Stimulated activated CD8-positive, alpha-beta memory T cell treated with anti-CD3 and anti-CD28 coated beads, Interleukin-12 subunit alpha, Interleukin-12 subunit beta, amount 100 ng/mL, for 24 hours (primary cell): Measurements from ENCODE around the gene TECTA.

Experiments
- DNase-seq: peaks from one replicate; pipeline ENCODE4 v3.0.0-alpha.2; 2020; ENCODE audit errors: extremely low read depth

Gene TECTA

GRCh38 chr11:121100943-121101342, at the start of gene TECTA:
TECTA (plus strand) TSS chr11:121101243; CDS start chr11:121102666, 1,423 bp downstream.
- DNase-seq: no peak

- DNase-seq: no peak
Measured at GRCh38 chr11:121053244-121053643, 47.8 kb upstream of the TECTA start.

GRCh38 chr11:121054266-121054665, 46.8 kb upstream of the TECTA start:
- DNase-seq: no peak

GRCh38 chr11:121055076-121055475, 46.0 kb upstream of the TECTA start:
- no peak for DNase-seq

- DNase-seq: no peak
Measured at GRCh38 chr11:121057922-121058321, 43.1 kb upstream of the TECTA start.

GRCh38 chr11:121058941-121059340, 42.1 kb upstream of the TECTA start:
- DNase-seq: no peak

GRCh38 chr11:121059605-121060004, 41.4 kb upstream of the TECTA start:
- DNase-seq: no peak

- DNase-seq: no peak
Measured at GRCh38 chr11:121063728-121064127, 37.3 kb upstream of the TECTA start.

- no peak for DNase-seq
Measured at GRCh38 chr11:121066623-121067022, 34.4 kb upstream of the TECTA start.

GRCh38 chr11:121067026-121067425, 34.0 kb upstream of the TECTA start:
- DNase-seq: no peak

- no peak for DNase-seq
Measured at GRCh38 chr11:121067453-121067852, 33.6 kb upstream of the TECTA start.

GRCh38 chr11:121067962-121068647, 32.9 kb upstream of the TECTA start:
- no peak for DNase-seq

- DNase-seq: no peak
Measured at GRCh38 chr11:121068787-121069186, 32.3 kb upstream of the TECTA start.

- DNase-seq: no peak
Measured at GRCh38 chr11:121070951-121071845, 29.8 kb upstream of the TECTA start.

GRCh38 chr11:121071846-121072450, 29.1 kb upstream of the TECTA start:
- no peak for DNase-seq

- no peak for DNase-seq
Measured at GRCh38 chr11:121081321-121081720, 19.7 kb upstream of the TECTA start.

GRCh38 chr11:121082219-121082618, 18.8 kb upstream of the TECTA start:
- no peak for DNase-seq

- DNase-seq: no peak
Measured at GRCh38 chr11:121082670-121083069, 18.4 kb upstream of the TECTA start.

GRCh38 chr11:121086866-121087265, 14.2 kb upstream of the TECTA start:
- DNase-seq: no peak

- no peak for DNase-seq
Measured at GRCh38 chr11:121089566-121089965, 11.5 kb upstream of the TECTA start.

- no peak for DNase-seq
Measured at GRCh38 chr11:121090145-121090721, 10.8 kb upstream of the TECTA start.

GRCh38 chr11:121091492-121092152, 9.4 kb upstream of the TECTA start:
- no peak for DNase-seq
